GM10847 (cell line): Measurements from ENCODE around the gene CAV3.

Experiments
- POLR2A ChIP-seq: IDR thresholded peaks from 2 replicates; pipeline ENCODE4 v1.6.1; 2011; ENCODE audit not compliant: insufficient read length; ENCODE audit errors: extremely low read depth

The CAV3 gene

GRCh38 chr3:8767667-8768363 is 34.2 kb downstream of the CAV3 start:
- TF ChIP-seq POLR2A = no peak

- TF ChIP-seq POLR2A = no peak
Measured at GRCh38 chr3:8768364-8769087, 34.9 kb downstream of the CAV3 start.

DNA sequence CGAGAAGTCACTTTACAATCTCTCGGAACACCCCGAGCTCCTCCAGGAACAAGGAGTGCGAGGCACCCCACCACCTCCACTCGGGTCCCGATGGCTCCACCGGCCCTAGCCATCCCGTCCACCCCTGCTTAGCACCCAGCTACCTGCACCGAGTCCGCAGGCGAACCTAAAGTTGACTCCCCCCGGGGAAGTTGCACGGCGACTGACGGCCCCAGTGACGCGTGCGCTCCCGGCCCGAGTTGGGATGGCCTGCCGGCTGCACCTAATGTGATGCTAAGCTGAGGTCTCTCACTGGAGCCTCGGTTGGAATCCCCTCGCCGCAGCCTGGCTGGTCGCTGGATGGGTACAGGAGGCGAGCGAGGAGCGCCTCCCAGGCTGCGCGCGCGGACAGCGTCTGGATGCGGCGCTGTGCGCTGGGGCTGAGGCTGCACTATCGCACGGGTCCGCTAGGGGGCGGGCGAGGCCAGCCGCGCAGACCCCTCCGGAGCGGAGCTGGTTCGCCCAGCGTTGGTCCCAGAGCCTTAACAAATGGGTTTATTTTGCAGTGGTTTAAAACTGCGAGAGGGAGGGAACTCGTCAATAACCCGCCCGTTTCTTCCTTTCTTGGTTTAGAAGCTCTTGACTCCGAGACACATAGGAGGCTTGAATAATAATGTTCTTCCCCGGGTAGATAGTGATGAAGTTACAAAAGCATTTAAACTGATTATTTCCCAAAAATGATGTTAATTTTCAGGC is 35.7 kb downstream of the CAV3 start, which contains the start of gene OXTR:
TSS of gene OXTR (minus strand) at position 526 of the 735 bp plus-strand sequence. CDS start 1,426 bp downstream, outside the sequence.
- peak; percentile 24 for TF ChIP-seq POLR2A

DNA sequence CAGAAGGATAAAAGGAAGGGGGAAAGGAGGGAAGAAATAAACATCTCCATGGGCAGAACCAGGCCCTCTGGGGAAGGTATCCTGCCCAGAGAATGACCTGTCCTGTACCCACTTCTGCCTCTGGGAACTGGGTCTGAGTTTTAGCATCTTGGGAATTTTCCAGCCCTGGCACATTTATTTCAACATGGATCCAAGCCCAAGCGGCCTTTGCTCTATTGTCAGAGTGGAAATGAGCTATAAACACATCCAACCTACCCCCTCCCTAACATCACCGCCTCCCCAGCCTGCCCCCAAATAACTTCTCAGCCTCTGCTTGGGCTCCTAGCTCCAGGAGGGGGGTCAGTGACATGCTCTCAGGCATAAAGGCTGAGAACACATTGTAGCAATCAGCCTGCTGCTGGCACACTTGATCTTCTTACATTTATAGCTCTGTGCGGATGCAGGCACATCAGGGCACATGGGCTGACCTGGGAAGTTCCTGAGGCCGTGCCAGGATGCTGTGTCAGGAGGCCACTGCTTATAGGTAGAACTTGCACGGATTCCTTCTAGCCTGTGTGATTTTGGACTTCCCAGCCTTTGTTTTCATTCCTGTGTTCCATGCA is 40.4 kb downstream of the CAV3 start:
- TF ChIP-seq POLR2A = no peak

- TF ChIP-seq POLR2A = no peak
Measured at GRCh38 chr3:8775181-8775580, 41.6 kb downstream of the CAV3 start.

DNA sequence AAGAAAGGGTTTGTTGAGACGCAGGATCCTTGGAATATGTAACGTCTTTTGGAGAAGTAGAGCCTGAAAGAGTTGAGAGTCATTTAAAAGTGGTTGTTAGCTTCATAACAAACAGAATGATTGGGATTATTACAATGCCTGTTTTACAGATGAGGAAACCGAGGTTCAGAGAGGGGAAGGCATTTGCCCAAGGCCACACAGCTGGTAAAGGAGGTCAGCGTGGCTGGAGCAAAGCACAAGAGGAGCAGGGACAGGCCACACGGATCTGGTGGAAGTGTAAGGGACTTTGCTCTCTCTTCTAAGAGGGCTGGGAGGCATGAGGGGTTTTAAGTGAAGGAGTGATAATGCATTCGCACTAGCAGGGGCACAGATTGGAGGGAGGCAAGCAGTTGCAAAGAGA is 42.0 kb downstream of the CAV3 start:
- no peak for TF ChIP-seq POLR2A

DNA sequence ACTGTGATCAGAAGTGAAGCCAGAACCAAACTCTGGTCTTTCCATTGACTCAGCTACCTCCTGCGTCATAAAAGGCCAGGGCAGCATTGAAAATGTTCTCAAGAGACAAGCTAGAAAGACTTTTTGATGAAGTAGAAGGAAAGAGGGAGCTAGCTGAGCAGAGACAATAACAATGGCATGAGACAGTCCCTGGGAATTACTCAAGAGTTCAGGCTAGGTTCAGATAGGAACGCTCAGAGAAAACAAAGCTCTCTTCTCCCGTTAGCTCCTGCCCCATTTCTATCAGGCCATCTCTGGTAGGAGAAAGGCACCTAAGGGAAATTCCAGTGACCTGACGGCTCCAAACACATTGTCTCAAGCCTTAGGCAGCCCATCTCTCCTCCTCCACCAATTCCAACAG is 42.8 kb downstream of the CAV3 start:
- no peak for TF ChIP-seq POLR2A

- no peak for TF ChIP-seq POLR2A
Measured at GRCh38 chr3:8777201-8777977, 43.8 kb downstream of the CAV3 start.

GRCh38 chr3:8777978-8778267 is 44.3 kb downstream of the CAV3 start:
- no peak for TF ChIP-seq POLR2A

DNA sequence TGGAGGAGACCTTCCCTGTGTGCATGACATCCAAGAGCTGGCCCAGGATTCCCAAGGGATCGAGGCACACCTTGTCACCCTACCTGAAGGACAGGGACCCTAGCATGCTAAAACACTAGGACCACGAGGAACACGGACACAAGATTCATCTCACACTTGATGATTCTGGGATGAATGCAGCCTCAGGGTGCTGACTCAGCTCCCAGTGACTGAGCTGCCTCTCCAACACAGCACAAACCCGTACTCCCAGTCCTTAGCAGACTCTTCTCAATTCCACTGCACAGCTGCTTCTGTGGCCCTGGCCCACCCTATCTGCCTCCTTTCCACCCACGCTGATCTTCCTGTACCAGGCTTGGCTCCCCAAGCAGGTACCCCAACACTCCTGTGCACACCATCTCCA is 44.9 kb downstream of the CAV3 start:
- no peak for TF ChIP-seq POLR2A

DNA sequence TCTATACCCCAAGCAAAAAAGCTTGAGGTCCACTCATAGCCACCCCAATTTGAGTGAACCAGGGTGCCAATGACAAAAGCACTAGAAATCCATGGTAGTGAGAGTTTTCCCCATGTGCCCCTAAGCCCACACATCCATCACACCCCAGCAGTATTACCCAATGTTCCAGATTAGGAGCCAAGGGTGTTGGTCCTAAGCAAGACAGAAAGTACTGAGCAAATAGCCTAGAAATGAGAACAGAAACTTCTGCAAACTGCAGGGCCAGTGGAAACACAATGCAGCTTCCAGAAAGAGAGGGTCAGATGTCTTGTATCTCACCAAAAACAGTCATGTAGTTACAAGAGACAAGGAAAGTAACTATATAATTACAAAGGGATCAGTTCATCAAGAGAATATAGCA is 46.7 kb downstream of the CAV3 start:
- TF ChIP-seq POLR2A = no peak

DNA sequence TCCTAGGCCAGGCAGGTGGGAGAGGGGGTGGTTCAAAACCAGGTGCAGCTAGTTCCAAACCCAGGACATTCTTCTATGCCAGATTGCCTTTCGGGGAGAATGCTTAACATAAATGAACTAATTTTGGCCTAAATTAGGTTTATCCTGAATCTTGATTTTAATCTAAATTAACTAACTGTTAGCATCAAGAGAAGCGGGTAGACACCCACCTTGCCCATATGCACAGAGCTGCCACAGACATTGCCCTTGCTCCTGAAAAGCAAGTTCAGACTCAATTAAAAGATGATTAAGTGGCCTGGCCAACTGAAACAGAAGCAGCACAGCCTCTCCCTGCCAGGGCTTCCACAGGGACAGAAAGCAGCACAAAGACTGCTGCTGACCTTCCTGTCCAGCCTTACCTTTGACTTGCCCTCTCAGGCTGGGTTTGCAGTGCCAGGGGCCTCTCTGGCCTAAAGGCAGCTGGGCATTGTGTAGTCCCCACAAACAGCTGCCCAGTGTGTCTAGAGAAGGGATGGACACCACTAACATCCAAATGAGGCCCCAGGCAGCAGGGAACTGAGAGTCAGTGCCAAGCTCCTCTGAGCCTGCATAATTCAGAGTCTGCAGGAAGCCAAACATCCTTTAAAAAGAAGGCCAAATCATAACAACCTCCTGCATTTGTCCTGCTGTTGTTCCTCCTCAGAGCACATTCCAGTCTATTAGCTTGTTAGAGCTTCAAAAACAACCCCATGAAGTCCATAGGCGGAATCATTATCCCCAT is 51.3 kb downstream of the CAV3 start:
- no peak for TF ChIP-seq POLR2A

- no peak for TF ChIP-seq POLR2A
Measured at GRCh38 chr3:8790529-8790928, 56.9 kb downstream of the CAV3 start.

DNA sequence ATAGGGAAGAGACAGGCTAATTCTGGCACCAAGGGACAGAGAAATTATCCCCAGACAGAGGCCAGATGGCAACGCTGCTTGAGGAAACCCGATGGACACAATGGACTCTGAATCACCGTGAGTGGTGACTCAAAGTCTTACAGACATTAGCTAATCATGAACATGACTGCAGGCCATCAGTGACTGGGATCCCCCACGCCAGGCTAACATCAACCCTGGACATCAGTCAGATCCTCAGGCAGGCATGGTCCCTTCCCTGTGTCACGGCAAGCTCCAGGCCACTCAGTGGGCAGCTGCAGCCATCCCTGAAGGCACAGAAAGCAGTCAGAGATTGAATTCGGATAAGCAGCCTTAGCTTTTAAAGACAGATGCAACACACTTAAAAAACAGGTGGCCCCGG is 59.6 kb downstream of the CAV3 start:
- TF ChIP-seq POLR2A = no peak

DNA sequence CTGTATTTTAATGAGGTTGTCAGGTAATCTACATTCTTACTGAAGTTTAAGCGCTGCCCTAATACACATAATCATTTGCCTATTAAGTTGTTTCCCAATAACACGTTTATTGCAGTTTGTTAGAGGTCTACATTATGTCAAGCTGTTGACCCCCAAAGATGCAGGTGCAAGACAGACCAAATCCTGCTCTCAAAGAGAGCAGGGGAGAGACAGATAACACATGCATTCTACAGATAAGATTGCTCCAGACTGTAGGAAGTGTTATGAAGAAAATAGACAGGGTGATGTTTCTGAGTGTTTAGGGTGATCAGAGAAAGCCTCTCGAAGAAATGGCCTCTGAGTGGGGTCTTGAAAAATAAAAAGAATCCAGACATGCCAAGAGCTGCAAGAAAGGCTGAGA is 60.6 kb downstream of the CAV3 start:
- TF ChIP-seq POLR2A = no peak
